A673 (cell line): Measurements from ENCODE around the gene EZH2. TPM values are rescaled to one million over a fixed set of nuclear protein-coding genes. Genes with fewer than 3 reads are reported as not detected.

ENCODE experiments used
- BruUV-seq: library from RNA; stranded (reverse); fragments of 400-500 nt; replicated peaks from 2 replicates; lab custom pipeline; 2021; lab: Mats Ljungman, UMichigan
- CTCF ChIA-PET: fragments of 300-600 bp; sonication (Branson Sonifier 250); formaldehyde crosslinking; loops from one replicate; lab custom pipeline; 2022; ENCODE audit warnings: antibody characterized with exemption; lab: Charles Lee
- POLR2A ChIA-PET: fragments of 300-600 bp; sonication (Branson Sonifier 250); formaldehyde crosslinking; loops from one replicate; lab custom pipeline; 2022; ENCODE audit warnings: antibody characterized with exemption; ENCODE audit not compliant: low non-redundant PET; lab: Charles Lee
- DNase-seq: peaks from one replicate; pipeline ENCODE4 v3.0.0-alpha.2; 2015; ENCODE audit warnings: low spot score
- H3K27ac ChIP-seq: fragments of 200-600 bp; sonication (generic); 2 replicates; pipeline ENCODE4 v1.5.1; 2016; ENCODE audit warnings: mixed run types, low read depth, mild to moderate bottlenecking, mixed read lengths, antibody characterized with exemption, low read length; ENCODE audit not compliant: poor library complexity, severe bottlenecking
- H3K27me3 ChIP-seq: fragments of 200-600 bp; sonication (generic); replicated peaks from 2 replicates; pipeline ENCODE4 v1.6.1; 2017; ENCODE audit warnings: mixed run types, low read depth, mild to moderate bottlenecking, mixed read lengths, antibody characterized with exemption, low read length; ENCODE audit not compliant: insufficient read depth, poor library complexity
- H3K36me3 ChIP-seq: fragments of 200-600 bp; sonication (generic); 2 replicates; pipeline ENCODE4 v1.6.1; 2016; ENCODE audit warnings: mixed run types, mild to moderate bottlenecking, mixed read lengths, antibody characterized with exemption, low read length; ENCODE audit not compliant: insufficient read depth, poor library complexity, severe bottlenecking
- H3K4me1 ChIP-seq: fragments of 200-600 bp; sonication (generic); 2 replicates; pipeline ENCODE4 v1.6.1; 2017; ENCODE audit warnings: mixed run types, mild to moderate bottlenecking, mixed read lengths, antibody characterized with exemption, low read length; ENCODE audit not compliant: insufficient read depth, poor library complexity, severe bottlenecking
- H3K4me3 ChIP-seq: fragments of 200-600 bp; sonication (generic); 2 replicates; pipeline ENCODE4 v1.5.1; 2016; ENCODE audit warnings: low read depth, mixed run types, mild to moderate bottlenecking, mixed read lengths, low read length; ENCODE audit not compliant: poor library complexity, severe bottlenecking
- H3K9me3 ChIP-seq: fragments of 200-600 bp; sonication (generic); 2 replicates; pipeline ENCODE4 v1.6.1; 2016; ENCODE audit warnings: mixed run types, low read depth, mild to moderate bottlenecking, mixed read lengths, antibody characterized with exemption, low read length; ENCODE audit not compliant: poor library complexity, severe bottlenecking
- EZH2 ChIP-seq: fragments of 200-600 bp; sonication (generic); IDR thresholded peaks from 2 replicates; pipeline ENCODE4 v1.6.1; 2017; ENCODE audit warnings: borderline replicate concordance, low read depth, mild to moderate bottlenecking, mixed read lengths, antibody characterized with exemption, low read length; ENCODE audit not compliant: poor library complexity, severe bottlenecking
- intact Hi-C: fragments of 100-400 bp; cut with micrococcal nuclease; formaldehyde crosslinking; loops from one replicate; pipeline ENCODE4 v1.10.0; 2022; ENCODE audit not compliant: unreplicated experiment
- total RNA-seq: library from RNA; stranded (reverse); gene quantifications from 2 replicates; pipeline ENCODE4 v1.2.3, GENCODE V29; 2021
- TF ChIP-seq, protein P1 (sequence below): fragments of 300-800, 200-600 bp; sonication (generic); conservative IDR thresholded peaks from 2 replicates; pipeline ENCODE4 v1.5.1; 2017; ENCODE audit warnings: low read depth, mild to moderate bottlenecking, antibody characterized with exemption, low read length, moderate library complexity, mixed read lengths

The EZH2 gene
- total RNA-seq, 1 experiment from 2014 or later: 140 TPM

DNA sequence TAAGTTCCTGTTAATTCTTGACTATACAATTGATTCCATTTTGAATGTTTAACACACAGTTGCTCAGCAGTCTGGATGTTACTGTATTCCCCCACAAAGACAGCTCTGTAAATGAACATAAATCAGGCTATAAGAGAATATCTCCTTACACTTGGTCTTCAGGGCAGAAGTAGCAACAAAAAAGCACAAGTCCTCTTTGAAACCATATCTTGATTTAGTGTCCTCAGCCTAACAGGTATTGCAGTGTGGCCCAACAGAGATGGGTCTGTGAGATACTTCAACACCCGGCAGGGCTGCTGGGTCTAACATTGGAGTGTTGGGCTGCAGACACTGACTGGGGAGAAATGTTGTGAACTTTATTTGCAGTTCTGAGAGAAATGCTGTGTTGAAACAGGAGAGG, 109.6 kb downstream of the EZH2 start:
- ChIA-PET CTCF (no interaction called here), POLR2A (no interaction called here)
- DNase-seq: no peak

DNA sequence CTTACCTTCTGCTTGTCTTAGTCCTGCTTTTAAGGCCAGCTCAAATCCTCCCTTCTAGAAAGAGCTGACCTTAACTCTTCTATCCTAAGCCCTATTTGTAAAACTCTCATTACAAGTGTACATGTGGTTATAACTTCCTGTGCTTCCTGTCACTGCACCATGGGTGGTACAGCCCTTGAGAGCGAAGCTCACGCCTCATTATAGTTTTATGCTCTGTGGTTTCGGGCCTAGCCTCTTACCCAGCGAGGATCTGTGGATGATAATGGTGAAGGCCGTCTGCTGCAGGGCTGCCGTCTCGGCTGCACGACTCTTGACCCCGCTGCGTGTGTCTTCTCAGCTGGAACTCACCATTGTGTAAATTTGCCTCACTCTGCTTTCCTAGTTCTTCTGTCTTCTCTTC, 110.8 kb downstream of the EZH2 start:
- peak; percentile 98 for DNase-seq
- Histone ChIP-seq H3K4me3 (peak overlapping the region; percentile 9), H3K27me3 (no peaks in the 10 kb centered on the region), H3K4me1 (peaks cover 43% of the 10 kb centered on the region), H3K36me3 (peaks cover 17% of the 10 kb centered on the region), H3K9me3 (no peaks in the 10 kb centered on the region), H3K27ac (peak overlapping the region; percentile 72)
- intact Hi-C loops: loop anchor here (5.0 to 10.0 kb wide), 2 partner anchors 71 to 199 kb away; no protein-coding TSS in a partner anchor
- BruUV-seq: no TSS peak
- ChIA-PET POLR2A (interaction anchor here (0.6 kb wide), 1 partner anchor 232 kb away, joined by 15 read pairs; no protein-coding TSS in a partner anchor), CTCF (interaction anchor here (0.5 to 1.2 kb wide), 2 partner anchors 26 to 354 kb away, joined by 3 to 5 read pairs; no protein-coding TSS in a partner anchor)
- no peak for TF ChIP-seq EZH2
- TF ChIP-seq, protein P1, sequence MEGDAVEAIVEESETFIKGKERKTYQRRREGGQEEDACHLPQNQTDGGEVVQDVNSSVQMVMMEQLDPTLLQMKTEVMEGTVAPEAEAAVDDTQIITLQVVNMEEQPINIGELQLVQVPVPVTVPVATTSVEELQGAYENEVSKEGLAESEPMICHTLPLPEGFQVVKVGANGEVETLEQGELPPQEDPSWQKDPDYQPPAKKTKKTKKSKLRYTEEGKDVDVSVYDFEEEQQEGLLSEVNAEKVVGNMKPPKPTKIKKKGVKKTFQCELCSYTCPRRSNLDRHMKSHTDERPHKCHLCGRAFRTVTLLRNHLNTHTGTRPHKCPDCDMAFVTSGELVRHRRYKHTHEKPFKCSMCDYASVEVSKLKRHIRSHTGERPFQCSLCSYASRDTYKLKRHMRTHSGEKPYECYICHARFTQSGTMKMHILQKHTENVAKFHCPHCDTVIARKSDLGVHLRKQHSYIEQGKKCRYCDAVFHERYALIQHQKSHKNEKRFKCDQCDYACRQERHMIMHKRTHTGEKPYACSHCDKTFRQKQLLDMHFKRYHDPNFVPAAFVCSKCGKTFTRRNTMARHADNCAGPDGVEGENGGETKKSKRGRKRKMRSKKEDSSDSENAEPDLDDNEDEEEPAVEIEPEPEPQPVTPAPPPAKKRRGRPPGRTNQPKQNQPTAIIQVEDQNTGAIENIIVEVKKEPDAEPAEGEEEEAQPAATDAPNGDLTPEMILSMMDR: no peak

More for the DNA sequence above, 109.6 kb downstream of the EZH2 start:
- Histone ChIP-seq H3K36me3 (peaks cover 11% of the 10 kb centered on the region), H3K9me3 (no peaks in the 10 kb centered on the region), H3K4me3 (no peak overlapping the region), H3K27me3 (no peaks in the 10 kb centered on the region), H3K27ac (no peak overlapping the region), H3K4me1 (peaks cover 43% of the 10 kb centered on the region)
- TF ChIP-seq, protein P1: no peak
- no peak for TF ChIP-seq EZH2
- no TSS peak for BruUV-seq
- intact Hi-C loops: loop anchor here (5.0 to 10.0 kb wide), 2 partner anchors 72 to 200 kb away; no protein-coding TSS in a partner anchor

DNA sequence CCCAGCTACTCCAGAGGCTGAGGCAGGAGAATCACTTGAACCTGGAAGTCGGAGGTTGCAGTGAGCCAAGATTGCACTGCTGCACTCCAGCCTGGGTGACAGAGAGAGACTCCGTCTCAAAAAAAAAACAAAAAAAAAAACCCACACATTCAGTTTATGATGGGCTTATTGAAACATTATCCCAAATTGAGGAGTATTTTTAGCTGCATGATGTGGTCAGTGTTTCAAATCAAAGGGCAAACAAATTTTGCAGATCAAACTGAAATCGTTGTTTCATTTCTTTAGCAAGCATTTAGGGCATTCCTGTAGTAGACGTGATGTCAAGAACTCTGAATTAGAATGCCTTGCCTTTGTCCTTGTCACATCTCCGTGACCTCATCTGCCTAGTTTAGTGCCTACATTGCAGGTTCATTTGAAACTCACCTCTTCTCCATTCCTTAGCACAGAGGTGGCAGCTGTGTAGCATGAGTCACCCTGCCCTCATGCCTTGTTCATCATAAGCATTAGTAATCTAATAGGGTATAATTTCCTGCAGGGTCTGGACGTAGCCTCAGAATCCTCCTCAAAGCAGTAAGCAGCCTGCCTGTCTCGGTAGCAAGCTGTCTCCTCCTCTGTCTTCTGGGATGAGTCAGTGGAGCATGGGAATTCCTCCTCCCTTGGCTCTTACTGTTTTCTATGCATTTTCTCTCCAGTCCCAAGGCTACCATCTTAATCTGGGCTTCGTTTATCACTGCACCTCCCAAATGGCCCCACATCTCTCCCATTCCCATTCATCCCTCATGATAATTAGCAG, 111.6 kb downstream of the EZH2 start:
- peaks cover 43% of the 10 kb centered on the region for H3K4me1 ChIP-seq
- no peaks in the 10 kb centered on the region for H3K9me3 ChIP-seq
- peak; percentile 92 for DNase-seq
- intact Hi-C loops: loop anchor here (5.0 to 10.0 kb wide), 2 partner anchors 70 to 198 kb away; no protein-coding TSS in a partner anchor
- peak overlapping the region; percentile 9 for H3K4me3 ChIP-seq
- TF ChIP-seq EZH2: no peak
- TF ChIP-seq, protein P1: no peak
- no peaks in the 10 kb centered on the region for H3K27me3 ChIP-seq
- TSS peak; percentile 55 for BruUV-seq
- ChIA-PET POLR2A (interaction anchor here (0.6 kb wide), 1 partner anchor 231 kb away, joined by 15 read pairs; no protein-coding TSS in a partner anchor), CTCF (interaction anchor here (0.5 to 1.2 kb wide), 2 partner anchors 25 to 355 kb away, joined by 3 to 5 read pairs; no protein-coding TSS in a partner anchor)
- peaks cover 24% of the 10 kb centered on the region for H3K36me3 ChIP-seq
- H3K27ac ChIP-seq: peak overlapping the region; percentile 72
